Lower leg skin (tissue), 3 donors: ENCODE measurements around the gene CFAP54.

Experiments
- CTCF ChIP-seq, 3 donors: fragments of 450-650 bp; IDR thresholded peaks; one replicate each; pipeline ENCODE4 v1.5.1; 2016; ENCODE audit warnings: antibody characterized with exemption in 3 of 3, mild to moderate bottlenecking in 3 of 3, moderate library complexity in 2 of 3
- POLR2A ChIP-seq, 2 donors: fragments of 450-650 bp; IDR thresholded peaks; one replicate each; pipeline ENCODE4 v1.6.1; 2016 to 2017; ENCODE audit warnings: antibody characterized with exemption in 2 of 2, mild to moderate bottlenecking in 1 of 2, moderate library complexity in 1 of 2

DNA sequence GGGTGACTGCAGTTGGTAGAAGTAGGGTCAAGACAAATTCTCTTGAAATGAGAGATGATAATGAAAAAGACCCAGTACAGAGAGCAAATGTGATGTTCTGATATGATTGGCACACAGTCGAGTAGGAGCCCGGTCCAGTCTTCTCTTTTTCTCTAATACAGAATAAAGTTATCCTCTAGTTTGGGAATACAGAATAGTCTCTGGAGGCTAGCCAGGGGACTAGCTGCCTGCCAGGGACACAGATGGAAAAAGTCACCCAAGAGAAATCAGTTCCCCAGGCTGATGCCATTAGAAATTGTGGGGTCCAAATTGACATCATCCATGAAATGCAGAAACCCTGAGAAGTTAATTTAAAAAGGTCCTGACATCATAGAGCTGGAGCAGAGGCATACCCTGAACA is 240.5 kb downstream of the CFAP54 start:
- TF ChIP-seq CTCF (IDR thresholded peaks at IDR 0.05) (no peak), POLR2A (IDR thresholded peaks at IDR 0.05) (no peak)
